Liver (tissue), 3 donors: ENCODE data around the gene HTR3A.

Source experiments
- CTCF ChIP-seq: fragments of 150-350 bp; IDR thresholded peaks from 2 replicates; pipeline ENCODE4 v1.5.1; 2017; ENCODE audit warnings: improper control_type of control experiment, low read depth, low read length; ENCODE audit not compliant: missing input control
- EGR1 ChIP-seq, 2 donors: IDR thresholded peaks; 2 replicates each; pipeline ENCODE4 v1.6.1; 2016 to 2018; ENCODE audit warnings: antibody characterized with exemption in 2 of 2, low read depth in 2 of 2
- GABPA ChIP-seq, 2 donors: IDR thresholded peaks in 1 of 2; conservative IDR thresholded peaks in 1 of 2; 2 replicates each; pipeline ENCODE4 v1.6.1; 2016; ENCODE audit warnings: antibody characterized with exemption in 2 of 2, mild to moderate bottlenecking in 1 of 2, moderate library complexity in 1 of 2
- MAX ChIP-seq: IDR thresholded peaks from 2 replicates; pipeline ENCODE4 v1.6.1; 2016; ENCODE audit warnings: antibody characterized with exemption
- RAD21 ChIP-seq, 2 donors: IDR thresholded peaks; 2 replicates each; pipeline ENCODE4 v1.6.1; 2016; ENCODE audit warnings: antibody characterized with exemption in 2 of 2, mild to moderate bottlenecking in 2 of 2
- REST ChIP-seq: IDR thresholded peaks from 2 replicates; pipeline ENCODE4 v1.6.1; 2016; ENCODE audit warnings: antibody characterized with exemption, mild to moderate bottlenecking
- SP1 ChIP-seq: IDR thresholded peaks from 2 replicates; pipeline ENCODE4 v1.6.1; 2018; ENCODE audit warnings: antibody characterized with exemption, mild to moderate bottlenecking
- TAF1 ChIP-seq: conservative IDR thresholded peaks from 2 replicates; pipeline ENCODE4 v1.6.1; 2016; ENCODE audit warnings: antibody characterized with exemption, mild to moderate bottlenecking
- YY1 ChIP-seq: IDR thresholded peaks from 2 replicates; pipeline ENCODE4 v1.6.1; 2016; ENCODE audit warnings: antibody characterized with exemption, mild to moderate bottlenecking
- ZBTB33 ChIP-seq: IDR thresholded peaks from 2 replicates; pipeline ENCODE4 v1.6.1; 2016; ENCODE audit warnings: antibody characterized with exemption
- donor health status: healthy.
- donor health status: healthy.

DNA sequence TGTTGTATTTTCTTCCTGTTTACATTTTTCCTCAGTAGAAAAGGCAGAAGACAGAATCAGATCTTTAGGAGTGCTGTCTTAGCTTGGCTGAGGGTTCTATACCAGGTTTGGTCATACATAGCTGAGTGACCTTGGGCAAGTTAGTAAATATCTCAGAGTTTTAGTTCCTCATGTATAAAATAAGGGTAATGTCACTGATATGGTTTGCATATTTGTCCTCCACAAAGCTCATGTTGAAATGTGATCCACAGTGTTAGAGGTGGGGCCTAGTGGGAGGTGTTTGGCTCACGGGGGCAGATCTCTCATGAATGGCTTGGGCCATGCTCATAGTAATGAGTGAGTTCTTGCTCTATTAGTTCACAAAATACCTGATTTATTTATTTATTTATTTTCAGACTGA, 7.5 kb upstream of the HTR3A start:
- TF ChIP-seq ZBTB33 (no peak), CTCF (no peak), REST (no peak), GABPA (IDR thresholded peaks at IDR 0.05 in 1 of 2, conservative IDR thresholded peaks at IDR 0.05 in 1 of 2) (no peak), SP1 (no peak), TAF1 (no peak), EGR1 (IDR thresholded peaks at IDR 0.05; ENCODE audit: low read depth in 2 of 2) (no peak), YY1 (no peak), RAD21 (IDR thresholded peaks at IDR 0.05) (no peak), MAX (no peak)
